HEK293 (cell line): ENCODE results near the gene EFNA2.

Source experiments
- CTCF ChIA-PET: fragments of 350-600 bp; formaldehyde crosslinking; extraction: SDS; loops from one replicate; lab custom pipeline; 2021; ENCODE audit warnings: antibody characterized with exemption; lab: Yijun Ruan, JAX
- POLR2A ChIA-PET: fragments of 300-600 bp; formaldehyde crosslinking; extraction: SDS; loops from one replicate; lab custom pipeline; 2020; ENCODE audit warnings: antibody characterized with exemption, inconsistent platforms; lab: Yijun Ruan, JAX
- H3K27ac ChIP-seq: fragments of 200-500 bp; sonication (Bioruptor generic); 2 replicates; pipeline ENCODE4 v1.5.1; 2014; ENCODE audit warnings: low read depth, low read length, control low read depth, inconsistent platforms; ENCODE audit errors: extremely low read depth
- H3K36me3 ChIP-seq, 2 experiments: fragments of 200-500 bp in 1 of 2; sonication (Bioruptor generic) in 1 of 2; 1 replicate in 1 of 2; 2 replicates in 1 of 2; pipeline ENCODE4 v1.5.1; 2014 to 2017; ENCODE audit warnings: inconsistent platforms in 2 of 2, low read length in 2 of 2; ENCODE audit not compliant: control insufficient read depth in 2 of 2, insufficient read depth in 1 of 2
- H3K4me1 ChIP-seq: fragments of 200-500 bp; sonication (Bioruptor generic); 2 replicates; pipeline ENCODE4 v1.5.1; 2014; ENCODE audit warnings: mild to moderate bottlenecking, low read length, inconsistent platforms; ENCODE audit not compliant: control insufficient read depth, insufficient read depth
- H3K4me3 ChIP-seq: 2 replicates; pipeline ENCODE4 v1.5.1; 2011; ENCODE audit warnings: low read depth, mild to moderate bottlenecking, control low read depth, low read length, moderate library complexity
- H3K9me3 ChIP-seq: fragments of 200-500 bp; sonication (Bioruptor generic); 2 replicates; pipeline ENCODE4 v1.5.1; 2014; ENCODE audit warnings: low read depth, low read length, inconsistent platforms; ENCODE audit not compliant: control insufficient read depth, insufficient read depth
- GLIS1 ChIP-seq: fragments of 450-650 bp; formaldehyde crosslinking; IDR thresholded peaks from 2 replicates; pipeline ENCODE4 v1.5.1; 2016; ENCODE audit warnings: missing biosample characterization, missing genetic modification characterization
- GLIS2 ChIP-seq: fragments of 450-650 bp; formaldehyde crosslinking; IDR thresholded peaks from 2 replicates; pipeline ENCODE4 v1.5.1; 2016; ENCODE audit warnings: missing biosample characterization, missing genetic modification characterization
- RBAK ChIP-seq: fragments of 450-650 bp; formaldehyde crosslinking; IDR thresholded peaks from 2 replicates; pipeline ENCODE4 v1.5.1; 2016; ENCODE audit warnings: missing biosample characterization, missing genetic modification characterization
- SP2 ChIP-seq: fragments of 450-650 bp; formaldehyde crosslinking; IDR thresholded peaks from 2 replicates; pipeline ENCODE4 v1.5.1; 2016; ENCODE audit warnings: missing biosample characterization, missing genetic modification characterization
- TCF7L2 ChIP-seq: IDR thresholded peaks from 2 replicates; pipeline ENCODE4 v1.6.1; 2011; ENCODE audit warnings: low read depth, mild to moderate bottlenecking, inconsistent platforms, low read length, moderate library complexity, borderline replicate concordance
- ZFHX2 ChIP-seq: fragments of 450-650 bp; formaldehyde crosslinking; conservative IDR thresholded peaks from 2 replicates; pipeline ENCODE4 v1.5.1; 2016; ENCODE audit warnings: missing biosample characterization, missing genetic modification characterization
- ZIC2 ChIP-seq: fragments of 450-650 bp; formaldehyde crosslinking; IDR thresholded peaks from 2 replicates; pipeline ENCODE4 v1.5.1; 2016; ENCODE audit warnings: missing biosample characterization, missing genetic modification characterization
- ZNF221 ChIP-seq: fragments of 450-650 bp; formaldehyde crosslinking; IDR thresholded peaks from 2 replicates; pipeline ENCODE4 v1.5.1; 2017; ENCODE audit warnings: missing biosample characterization, missing genetic modification characterization, borderline replicate concordance
- ZNF23 ChIP-seq: fragments of 450-650 bp; formaldehyde crosslinking; IDR thresholded peaks from 2 replicates; pipeline ENCODE4 v1.5.1; 2016; ENCODE audit warnings: missing biosample characterization, missing genetic modification characterization, borderline replicate concordance
- ZNF292 ChIP-seq: fragments of 450-650 bp; formaldehyde crosslinking; IDR thresholded peaks from 2 replicates; pipeline ENCODE4 v1.5.1; 2016; ENCODE audit warnings: low read depth, missing biosample characterization, missing genetic modification characterization, borderline replicate concordance
- ZNF404 ChIP-seq: fragments of 450-650 bp; formaldehyde crosslinking; IDR thresholded peaks from 2 replicates; pipeline ENCODE4 v1.5.1; 2017; ENCODE audit warnings: missing biosample characterization, missing genetic modification characterization
- ZNF433 ChIP-seq: fragments of 450-650 bp; formaldehyde crosslinking; IDR thresholded peaks from 2 replicates; pipeline ENCODE4 v1.5.1; 2016; ENCODE audit warnings: missing biosample characterization, missing genetic modification characterization, low read depth
- ZNF514 ChIP-seq: fragments of 450-650 bp; formaldehyde crosslinking; IDR thresholded peaks from 2 replicates; pipeline ENCODE4 v1.5.1; 2016; ENCODE audit warnings: missing biosample characterization, missing genetic modification characterization
- ZNF529 ChIP-seq: fragments of 450-650 bp; formaldehyde crosslinking; IDR thresholded peaks from 2 replicates; pipeline ENCODE4 v1.5.1; 2017; ENCODE audit warnings: missing genetic modification characterization, missing biosample characterization; ENCODE audit not compliant: insufficient replicate concordance
- ZNF600 ChIP-seq: fragments of 450-650 bp; formaldehyde crosslinking; IDR thresholded peaks from 2 replicates; pipeline ENCODE4 v1.5.1; 2016; ENCODE audit warnings: missing biosample characterization, missing genetic modification characterization
- ZNF610 ChIP-seq: fragments of 450-650 bp; formaldehyde crosslinking; IDR thresholded peaks from 2 replicates; pipeline ENCODE4 v1.5.1; 2016; ENCODE audit warnings: missing biosample characterization, missing genetic modification characterization, borderline replicate concordance
- ZNF623 ChIP-seq: fragments of 450-650 bp; formaldehyde crosslinking; IDR thresholded peaks from 2 replicates; pipeline ENCODE4 v1.5.1; 2016; ENCODE audit warnings: missing biosample characterization, missing genetic modification characterization
- ZNF747 ChIP-seq: fragments of 450-650 bp; formaldehyde crosslinking; IDR thresholded peaks from 2 replicates; pipeline ENCODE4 v1.5.1; 2016; ENCODE audit warnings: missing biosample characterization, missing genetic modification characterization
- ZNF777 ChIP-seq: fragments of 450-650 bp; formaldehyde crosslinking; IDR thresholded peaks from 2 replicates; pipeline ENCODE4 v1.5.1; 2017; ENCODE audit warnings: missing biosample characterization, missing genetic modification characterization, borderline replicate concordance
- ZXDB ChIP-seq: fragments of 450-650 bp; formaldehyde crosslinking; IDR thresholded peaks from 2 replicates; pipeline ENCODE4 v1.5.1; 2016; ENCODE audit warnings: missing biosample characterization, missing genetic modification characterization
- TF ChIP-seq, protein P1 (sequence below): fragments of 450-650 bp; formaldehyde crosslinking; IDR thresholded peaks from 2 replicates; pipeline ENCODE4 v1.5.1; 2017; ENCODE audit warnings: missing biosample characterization, missing genetic modification characterization
- TF ChIP-seq, protein P2 (sequence below): sonication (generic); formaldehyde crosslinking; IDR thresholded peaks from 2 replicates; pipeline ENCODE4 v1.8.1; 2022; ENCODE audit warnings: mild to moderate bottlenecking, moderate library complexity, missing genetic modification reagents
- TF ChIP-seq, protein P3 (sequence below): fragments of 450-650 bp; formaldehyde crosslinking; IDR thresholded peaks from 2 replicates; pipeline ENCODE4 v1.5.1; 2016; ENCODE audit warnings: missing biosample characterization, missing genetic modification characterization, borderline replicate concordance
- TF ChIP-seq, protein P4 (sequence below): fragments of 450-650 bp; formaldehyde crosslinking; IDR thresholded peaks from 2 replicates; pipeline ENCODE4 v1.5.1; 2017; ENCODE audit warnings: missing biosample characterization, missing genetic modification characterization
- TF ChIP-seq, protein P5 (sequence below): fragments of 450-650 bp; formaldehyde crosslinking; IDR thresholded peaks from 2 replicates; pipeline ENCODE4 v1.5.1; 2016; ENCODE audit warnings: missing biosample characterization, missing genetic modification characterization
- TF ChIP-seq, protein P6 (sequence below): fragments of 450-650 bp; formaldehyde crosslinking; IDR thresholded peaks from 2 replicates; pipeline ENCODE4; 2016; ENCODE audit warnings: missing biosample characterization, missing genetic modification characterization
- TF ChIP-seq, protein P7 (sequence below): fragments of 450-650 bp; formaldehyde crosslinking; optimal IDR thresholded peaks from 2 replicates; pipeline ENCODE3; 2016; ENCODE audit warnings: missing biosample characterization, mild to moderate bottlenecking, missing genetic modification characterization

Gene EFNA2

DNA sequence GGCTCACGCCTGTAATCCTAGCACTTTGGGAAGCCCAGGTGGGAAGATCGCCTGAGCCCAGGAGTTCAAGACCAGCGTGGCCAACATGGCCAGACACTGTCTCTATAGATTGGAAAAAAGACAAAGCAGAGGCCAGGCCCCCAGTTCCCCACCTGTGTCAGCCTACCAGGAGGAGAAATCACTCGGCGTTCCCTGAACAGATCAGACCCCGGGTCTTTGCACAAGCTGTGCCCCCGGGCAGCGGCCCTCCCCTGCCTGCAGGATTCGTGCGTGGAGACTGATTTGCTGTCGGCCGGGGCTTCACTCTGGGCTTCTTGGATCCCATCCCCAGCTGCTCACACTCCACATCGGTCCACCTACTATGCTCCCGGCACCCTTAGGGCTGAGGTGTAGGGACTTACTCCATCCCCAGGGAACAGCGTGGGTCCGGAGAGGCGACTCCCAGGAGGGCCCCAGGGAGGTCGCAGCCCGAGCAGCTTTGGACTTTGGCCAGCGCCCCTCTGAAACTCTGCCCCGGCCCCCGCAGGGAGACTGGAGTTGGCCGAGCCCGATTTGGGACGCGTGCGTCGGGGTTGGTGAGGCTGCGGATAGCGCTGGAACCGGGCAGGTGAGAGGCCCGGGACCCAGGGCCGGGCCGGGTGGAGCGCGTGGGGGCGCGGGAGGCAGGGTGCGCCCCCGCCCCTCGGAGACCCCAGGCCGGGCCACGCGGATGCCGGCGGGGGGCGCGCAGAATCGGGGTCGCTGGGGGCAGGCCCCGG is 515 bp upstream of the EFNA2 start:
- Histone ChIP-seq H3K4me3 (no peak overlapping the region), H3K9me3 (no peaks in the 10 kb centered on the region), H3K4me1 (peaks cover 5% of the 10 kb centered on the region), H3K36me3 (peaks cover 0 to 3% of the 10 kb centered on the region in 2 experiments; a peak in 1 of 3 replicates), H3K27ac (no peak overlapping the region)
- ChIA-PET POLR2A (interaction anchor here (0.8 to 3.3 kb wide), 3 partner anchors 16 to 97 kb away, joined by 3 to 25 read pairs (median 5); partner anchors contain the start of gene CIRBP), CTCF (interaction anchor here (0.6 to 1.7 kb wide), 5 partner anchors 19 to 152 kb away, joined by 3 to 7 read pairs (median 5); no protein-coding TSS in a partner anchor)
- TF ChIP-seq ZNF221 (tag by site-specific recombination) (no peak), ZXDB (tag by site-specific recombination) (no peak), TCF7L2 (no peak), ZFHX2 (tag by site-specific recombination) (0 out of 2 replicates have a peak, but pooled peaks have one; percentile 7), ZNF610 (tag by site-specific recombination) (no peak), ZNF514 (tag by site-specific recombination) (no peak), RBAK (no peak), ZNF623 (tag by site-specific recombination) (peak; percentile 83), ZNF292 (no peak), ZNF747 (tag by site-specific recombination) (no peak), ZNF433 (tag by site-specific recombination) (no peak), SP2 (tag by site-specific recombination) (0 out of 2 replicates have a peak, but pooled peaks have one; percentile 5), ZNF404 (tag by site-specific recombination) (no peak), GLIS2 (tag by site-specific recombination) (peak; percentile 75), GLIS1 (tag by site-specific recombination) (peak; percentile 84), ZNF600 (tag by site-specific recombination) (peak; percentile 5; the same call in 1 of the 2 replicates), ZNF23 (tag by site-specific recombination) (no peak), ZNF777 (tag by site-specific recombination) (no peak), ZIC2 (tag by site-specific recombination) (peak; percentile 44), ZNF529 (no peak)
- TF ChIP-seq, protein P1, sequence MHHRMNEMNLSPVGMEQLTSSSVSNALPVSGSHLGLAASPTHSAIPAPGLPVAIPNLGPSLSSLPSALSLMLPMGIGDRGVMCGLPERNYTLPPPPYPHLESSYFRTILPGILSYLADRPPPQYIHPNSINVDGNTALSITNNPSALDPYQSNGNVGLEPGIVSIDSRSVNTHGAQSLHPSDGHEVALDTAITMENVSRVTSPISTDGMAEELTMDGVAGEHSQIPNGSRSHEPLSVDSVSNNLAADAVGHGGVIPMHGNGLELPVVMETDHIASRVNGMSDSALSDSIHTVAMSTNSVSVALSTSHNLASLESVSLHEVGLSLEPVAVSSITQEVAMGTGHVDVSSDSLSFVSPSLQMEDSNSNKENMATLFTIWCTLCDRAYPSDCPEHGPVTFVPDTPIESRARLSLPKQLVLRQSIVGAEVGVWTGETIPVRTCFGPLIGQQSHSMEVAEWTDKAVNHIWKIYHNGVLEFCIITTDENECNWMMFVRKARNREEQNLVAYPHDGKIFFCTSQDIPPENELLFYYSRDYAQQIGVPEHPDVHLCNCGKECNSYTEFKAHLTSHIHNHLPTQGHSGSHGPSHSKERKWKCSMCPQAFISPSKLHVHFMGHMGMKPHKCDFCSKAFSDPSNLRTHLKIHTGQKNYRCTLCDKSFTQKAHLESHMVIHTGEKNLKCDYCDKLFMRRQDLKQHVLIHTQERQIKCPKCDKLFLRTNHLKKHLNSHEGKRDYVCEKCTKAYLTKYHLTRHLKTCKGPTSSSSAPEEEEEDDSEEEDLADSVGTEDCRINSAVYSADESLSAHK (tag by site-specific recombination) = no peak
- TF ChIP-seq, protein P2, sequence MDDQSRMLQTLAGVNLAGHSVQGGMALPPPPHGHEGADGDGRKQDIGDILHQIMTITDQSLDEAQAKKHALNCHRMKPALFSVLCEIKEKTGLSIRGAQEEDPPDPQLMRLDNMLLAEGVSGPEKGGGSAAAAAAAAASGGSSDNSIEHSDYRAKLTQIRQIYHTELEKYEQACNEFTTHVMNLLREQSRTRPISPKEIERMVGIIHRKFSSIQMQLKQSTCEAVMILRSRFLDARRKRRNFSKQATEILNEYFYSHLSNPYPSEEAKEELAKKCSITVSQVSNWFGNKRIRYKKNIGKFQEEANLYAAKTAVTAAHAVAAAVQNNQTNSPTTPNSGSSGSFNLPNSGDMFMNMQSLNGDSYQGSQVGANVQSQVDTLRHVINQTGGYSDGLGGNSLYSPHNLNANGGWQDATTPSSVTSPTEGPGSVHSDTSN = no peak
- TF ChIP-seq, protein P3, sequence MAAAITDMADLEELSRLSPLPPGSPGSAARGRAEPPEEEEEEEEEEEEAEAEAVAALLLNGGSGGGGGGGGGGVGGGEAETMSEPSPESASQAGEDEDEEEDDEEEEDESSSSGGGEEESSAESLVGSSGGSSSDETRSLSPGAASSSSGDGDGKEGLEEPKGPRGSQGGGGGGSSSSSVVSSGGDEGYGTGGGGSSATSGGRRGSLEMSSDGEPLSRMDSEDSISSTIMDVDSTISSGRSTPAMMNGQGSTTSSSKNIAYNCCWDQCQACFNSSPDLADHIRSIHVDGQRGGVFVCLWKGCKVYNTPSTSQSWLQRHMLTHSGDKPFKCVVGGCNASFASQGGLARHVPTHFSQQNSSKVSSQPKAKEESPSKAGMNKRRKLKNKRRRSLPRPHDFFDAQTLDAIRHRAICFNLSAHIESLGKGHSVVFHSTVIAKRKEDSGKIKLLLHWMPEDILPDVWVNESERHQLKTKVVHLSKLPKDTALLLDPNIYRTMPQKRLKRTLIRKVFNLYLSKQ (tag by site-specific recombination) = no peak
- TF ChIP-seq, protein P4, sequence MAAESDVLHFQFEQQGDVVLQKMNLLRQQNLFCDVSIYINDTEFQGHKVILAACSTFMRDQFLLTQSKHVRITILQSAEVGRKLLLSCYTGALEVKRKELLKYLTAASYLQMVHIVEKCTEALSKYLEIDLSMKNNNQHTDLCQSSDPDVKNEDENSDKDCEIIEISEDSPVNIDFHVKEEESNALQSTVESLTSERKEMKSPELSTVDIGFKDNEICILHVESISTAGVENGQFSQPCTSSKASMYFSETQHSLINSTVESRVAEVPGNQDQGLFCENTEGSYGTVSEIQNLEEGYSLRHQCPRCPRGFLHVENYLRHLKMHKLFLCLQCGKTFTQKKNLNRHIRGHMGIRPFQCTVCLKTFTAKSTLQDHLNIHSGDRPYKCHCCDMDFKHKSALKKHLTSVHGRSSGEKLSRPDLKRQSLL (tag by site-specific recombination) = no peak
- TF ChIP-seq, protein P5, sequence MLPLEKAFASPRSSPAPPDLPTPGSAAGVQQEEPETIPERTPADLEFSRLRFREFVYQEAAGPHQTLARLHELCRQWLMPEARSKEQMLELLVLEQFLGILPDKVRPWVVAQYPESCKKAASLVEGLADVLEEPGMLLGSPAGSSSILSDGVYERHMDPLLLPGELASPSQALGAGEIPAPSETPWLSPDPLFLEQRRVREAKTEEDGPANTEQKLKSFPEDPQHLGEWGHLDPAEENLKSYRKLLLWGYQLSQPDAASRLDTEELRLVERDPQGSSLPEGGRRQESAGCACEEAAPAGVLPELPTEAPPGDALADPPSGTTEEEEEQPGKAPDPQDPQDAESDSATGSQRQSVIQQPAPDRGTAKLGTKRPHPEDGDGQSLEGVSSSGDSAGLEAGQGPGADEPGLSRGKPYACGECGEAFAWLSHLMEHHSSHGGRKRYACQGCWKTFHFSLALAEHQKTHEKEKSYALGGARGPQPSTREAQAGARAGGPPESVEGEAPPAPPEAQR (tag by site-specific recombination) = no peak
- TF ChIP-seq, protein P6, sequence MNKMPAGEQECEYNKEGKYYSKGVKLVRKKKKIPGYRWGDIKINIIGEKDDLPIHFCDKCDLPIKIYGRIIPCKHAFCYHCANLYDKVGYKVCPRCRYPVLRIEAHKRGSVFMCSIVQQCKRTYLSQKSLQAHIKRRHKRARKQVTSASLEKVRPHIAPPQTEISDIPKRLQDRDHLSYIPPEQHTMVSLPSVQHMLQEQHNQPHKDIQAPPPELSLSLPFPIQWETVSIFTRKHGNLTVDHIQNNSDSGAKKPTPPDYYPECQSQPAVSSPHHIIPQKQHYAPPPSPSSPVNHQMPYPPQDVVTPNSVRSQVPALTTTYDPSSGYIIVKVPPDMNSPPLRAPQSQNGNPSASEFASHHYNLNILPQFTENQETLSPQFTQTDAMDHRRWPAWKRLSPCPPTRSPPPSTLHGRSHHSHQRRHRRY (tag by site-specific recombination) = no peak
- TF ChIP-seq, protein P7, sequence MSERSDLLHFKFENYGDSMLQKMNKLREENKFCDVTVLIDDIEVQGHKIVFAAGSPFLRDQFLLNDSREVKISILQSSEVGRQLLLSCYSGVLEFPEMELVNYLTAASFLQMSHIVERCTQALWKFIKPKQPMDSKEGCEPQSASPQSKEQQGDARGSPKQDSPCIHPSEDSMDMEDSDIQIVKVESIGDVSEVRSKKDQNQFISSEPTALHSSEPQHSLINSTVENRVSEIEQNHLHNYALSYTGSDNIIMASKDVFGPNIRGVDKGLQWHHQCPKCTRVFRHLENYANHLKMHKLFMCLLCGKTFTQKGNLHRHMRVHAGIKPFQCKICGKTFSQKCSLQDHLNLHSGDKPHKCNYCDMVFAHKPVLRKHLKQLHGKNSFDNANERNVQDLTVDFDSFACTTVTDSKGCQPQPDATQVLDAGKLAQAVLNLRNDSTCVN (tag by site-specific recombination) = peak; percentile 20
